NB4 (cell line): Measurements from ENCODE around the gene RAD51B.

Source experiments
- DNase-seq: peaks from one replicate; pipeline ENCODE4 v3.0.0; 2010; ENCODE audit warnings: low read depth
- H3K4me3 ChIP-seq: one replicate; pipeline ENCODE4 v1.5.1; 2011; ENCODE audit warnings: mild to moderate bottlenecking, low read depth, low read length, moderate library complexity
- CTCF ChIP-seq: IDR thresholded peaks from one replicate; pipeline ENCODE4 v1.5.1; 2012; ENCODE audit warnings: low read depth, low read length
- MAX ChIP-seq: IDR thresholded peaks from 2 replicates; pipeline ENCODE4 v1.6.1; 2011; ENCODE audit warnings: low read depth, low read length
- MYC ChIP-seq: IDR thresholded peaks from 2 replicates; pipeline ENCODE4 v1.6.1; 2011; ENCODE audit warnings: low read depth, low read length
- POLR2A ChIP-seq: IDR thresholded peaks from 2 replicates; pipeline ENCODE4 v1.6.1; 2011; ENCODE audit warnings: mild to moderate bottlenecking; ENCODE audit not compliant: insufficient read length; ENCODE audit errors: extremely low read depth

The RAD51B gene

GRCh38 chr14:68726093-68726695 is 906.6 kb downstream of the RAD51B start:
- DNase-seq: peak; percentile 51
- no peak for TF ChIP-seq MYC
- no peak for TF ChIP-seq MAX
- TF ChIP-seq POLR2A: no peak
- TF ChIP-seq CTCF: no peak
- no peak overlapping the region for H3K4me3 ChIP-seq

GRCh38 chr14:68727315-68728047 is 907.9 kb downstream of the RAD51B start:
- no peak overlapping the region for H3K4me3 ChIP-seq
- TF ChIP-seq MYC: no peak
- no peak for TF ChIP-seq CTCF
- no peak for TF ChIP-seq POLR2A
- no peak for TF ChIP-seq MAX
- no peak for DNase-seq

- no peak overlapping the region for H3K4me3 ChIP-seq
- DNase-seq: no peak
- TF ChIP-seq MAX: no peak
- no peak for TF ChIP-seq CTCF
- TF ChIP-seq MYC: no peak
- TF ChIP-seq POLR2A: no peak
Measured at GRCh38 chr14:68728342-68729106, 908.9 kb downstream of the RAD51B start.

- DNase-seq: no peak
- no peak for TF ChIP-seq POLR2A
- no peak for TF ChIP-seq MYC
- TF ChIP-seq MAX: no peak
- TF ChIP-seq CTCF: no peak
- H3K4me3 ChIP-seq: no peak overlapping the region
Measured at GRCh38 chr14:68729556-68729955, 910.0 kb downstream of the RAD51B start.

- TF ChIP-seq MYC (no peak), POLR2A (no peak), CTCF (no peak), MAX (no peak)
- DNase-seq: no peak
Measured at GRCh38 chr14:68730348-68730747, 910.8 kb downstream of the RAD51B start.

More at GRCh38 chr14:68730348-68730747, 910.8 kb downstream of the RAD51B start:
- no peak overlapping the region for H3K4me3 ChIP-seq
